Upper lobe of left lung (tissue), 6 donors: ENCODE results near the gene EVI5. TPM values are rescaled to one million over a fixed set of nuclear protein-coding genes. Genes with fewer than 3 reads are reported as not detected.

Experiments
- ATAC-seq, 2 donors: fragments of 200-7000 bp; cut with Tn5 transposase; one replicate each; pipeline ENCODE4 v1.9.1; 2022; ENCODE audit warnings: mild to moderate bottlenecking in 2 of 2, moderate library complexity in 2 of 2; ENCODE audit not compliant: low FRiP score in 2 of 2
- DNase-seq, 2 donors: peaks; one replicate each; pipeline ENCODE4 v3.0.0-alpha.2; 2019 to 2020
- H3K27ac ChIP-seq, 4 donors: fragments of 200-600 bp; sonication (generic); one replicate each; pipeline ENCODE4 v1.5.1; 2016 to 2019
- H3K27me3 ChIP-seq, 4 donors: fragments of 200-600 bp; sonication (generic); one replicate each; pipeline ENCODE4 v1.5.1; 2017 to 2019
- H3K36me3 ChIP-seq, 4 donors: fragments of 200-600 bp; sonication (generic); one replicate each; pipeline ENCODE4 v1.5.1; 2016 to 2019
- H3K4me1 ChIP-seq, 4 donors: fragments of 200-600 bp; sonication (generic); one replicate each; pipeline ENCODE4 v1.5.1; 2018 to 2019
- H3K4me3 ChIP-seq, 4 donors: fragments of 200-600 bp; sonication (generic); one replicate each; pipeline ENCODE4 v1.5.1; 2017 to 2019; ENCODE audit warnings: mild to moderate bottlenecking in 2 of 4, moderate library complexity in 1 of 4
- H3K9me3 ChIP-seq, 4 donors: fragments of 200-600 bp; sonication (generic); one replicate each; pipeline ENCODE4 v1.5.1; 2018 to 2019
- CTCF ChIP-seq, 6 experiments: fragments of 450-650 bp in 4 of 6; fragments of 200-600 bp in 2 of 6; sonication (generic) in 2 of 6; IDR thresholded peaks; one replicate each; pipeline ENCODE4 v1.5.1; 2016 to 2019; ENCODE audit warnings: antibody characterized with exemption in 6 of 6
- EP300 ChIP-seq, 4 donors: sonication (generic); formaldehyde crosslinking; IDR thresholded peaks; one replicate each; pipeline ENCODE4 v1.5.1; 2017; ENCODE audit warnings: antibody characterized with exemption in 4 of 4, control low read depth in 2 of 4
- POLR2A ChIP-seq, 4 donors: fragments of 450-650 bp; IDR thresholded peaks; one replicate each; pipeline ENCODE4 v1.5.1; 2016 to 2017; ENCODE audit warnings: antibody characterized with exemption in 4 of 4, mild to moderate bottlenecking in 2 of 4
- POLR2AphosphoS5 ChIP-seq, 2 donors: sonication (generic); formaldehyde crosslinking; IDR thresholded peaks; one replicate each; pipeline ENCODE4 v1.5.1; 2017; ENCODE audit warnings: antibody characterized with exemption in 2 of 2
- WGBS, 2 donors: methylation state at CpG; one replicate each; pipeline ENCODE4 v1.1.5; 2017 to 2018; 5-methylcytosine and 5-hydroxymethylcytosine counted together
- total RNA-seq, 6 donors: library from RNA; depleted of rRNA in 4 of 6; stranded (reverse); fragments of >200 nt in 4 of 6; gene quantifications; one replicate each; pipeline versions ENCODE4 v1.1.0 to v1.2.1, GENCODE V29; 2016 to 2021
- donor health status: DM: no; HTN: no; CAD: no; lungs with moderate emphysema.
- donor health status: DM: no; HTN: yes; CAD: no; lungs with severe emphysema.

Gene EVI5
- total RNA-seq, 6 donors from 2014 or later, result 33.5 to 62.3 (median 39.6) TPM

GRCh38 chr1:92663775-92664174 is 121.1 kb downstream of the EVI5 start:
- no peak overlapping the region for H3K4me3 ChIP-seq
- 79 to 84% methylated on average over 5 of the region's 5 CpGs for WGBS, 2 donors
- H3K9me3 ChIP-seq, result no peaks in the 10 kb centered on the region
- ATAC-seq (peak in 1 of 2 donors; percentile 19), DNase-seq (no peak)
- no peaks in the 10 kb centered on the region for H3K27me3 ChIP-seq
- H3K4me1 ChIP-seq, result no peaks in the 10 kb centered on the region
- no peak overlapping the region for H3K27ac ChIP-seq
- no peak for TF ChIP-seq CTCF (IDR thresholded peaks at IDR 0.05)
- TF ChIP-seq POLR2A (IDR thresholded peaks at IDR 0.05), result no peak
- TF ChIP-seq EP300 (IDR thresholded peaks at IDR 0.05), result no peak
- no peak for TF ChIP-seq POLR2AphosphoS5 (IDR thresholded peaks at IDR 0.05)
- peaks cover 0 to 11% (median 0%) of the 10 kb centered on the region in 4 donors for H3K36me3 ChIP-seq

GRCh38 chr1:92662048-92662447 is 122.9 kb downstream of the EVI5 start:
- WGBS, 2 donors, result 84 to 89% methylated on average over 3 of the region's 3 CpGs
- ATAC-seq, result no peak
- TF ChIP-seq POLR2A (IDR thresholded peaks at IDR 0.05) (no peak), EP300 (IDR thresholded peaks at IDR 0.05) (no peak), CTCF (IDR thresholded peaks at IDR 0.05) (no peak), POLR2AphosphoS5 (IDR thresholded peaks at IDR 0.05) (no peak)
- no peak for DNase-seq
- H3K27me3 ChIP-seq, result no peaks in the 10 kb centered on the region
- H3K36me3 ChIP-seq, result peaks cover 0 to 20% (median 4%) of the 10 kb centered on the region in 4 donors
- no peak overlapping the region for H3K27ac ChIP-seq
- H3K9me3 ChIP-seq, result peaks cover 0 to 7% (median 3%) of the 10 kb centered on the region in 4 donors
- H3K4me3 ChIP-seq, result no peak overlapping the region
- no peaks in the 10 kb centered on the region for H3K4me1 ChIP-seq

GRCh38 chr1:92657701-92658100 is 127.2 kb downstream of the EVI5 start:
- Histone ChIP-seq H3K27me3 (no peaks in the 10 kb centered on the region), H3K27ac (no peak overlapping the region), H3K4me3 (no peak overlapping the region), H3K36me3 (peaks cover 0 to 26% (median 10%) of the 10 kb centered on the region in 4 donors), H3K9me3 (peaks cover 16 to 32% (median 24%) of the 10 kb centered on the region in 4 donors), H3K4me1 (no peaks in the 10 kb centered on the region)
- no peak for TF ChIP-seq CTCF (IDR thresholded peaks at IDR 0.05)
- no peak for TF ChIP-seq POLR2AphosphoS5 (IDR thresholded peaks at IDR 0.05)
- ATAC-seq, result no peak
- DNase-seq, result no peak
- WGBS, 2 donors, result 80 to 85% methylated on average over 1 of the region's 1 CpG

GRCh38 chr1:92655197-92655801 is 129.6 kb downstream of the EVI5 start:
- H3K36me3 ChIP-seq, result peaks cover 0 to 27% (median 10%) of the 10 kb centered on the region in 4 donors
- ATAC-seq, result no peak
- 97 to 98% methylated on average over 3 of the region's 3 CpGs for WGBS, 2 donors

More at GRCh38 chr1:92655197-92655801, 129.6 kb downstream of the EVI5 start:
- no peak for TF ChIP-seq POLR2AphosphoS5 (IDR thresholded peaks at IDR 0.05)
- TF ChIP-seq POLR2A (IDR thresholded peaks at IDR 0.05), result no peak
- TF ChIP-seq CTCF (IDR thresholded peaks at IDR 0.05), result no peak
- TF ChIP-seq EP300 (IDR thresholded peaks at IDR 0.05), result no peak
- Histone ChIP-seq H3K4me3 (no peak overlapping the region), H3K9me3 (peaks cover 16 to 32% (median 24%) of the 10 kb centered on the region in 4 donors), H3K4me1 (no peaks in the 10 kb centered on the region), H3K27ac (no peak overlapping the region), H3K27me3 (no peaks in the 10 kb centered on the region)
- DNase-seq, result no peak
